ENCODE measurements around the gene YWHAE. TPM values are rescaled to one million over a fixed set of nuclear protein-coding genes. Genes with fewer than 3 reads are reported as not detected.
"Not testable (repeated sequence)": the region's sequence is repeated elsewhere in the genome, so short reads cannot be mapped to it uniquely, and the experiment has no call there.

YWHAE gene
- total RNA-seq, 2 donors from 2014 or later: 411 to 446 TPM

DNA sequence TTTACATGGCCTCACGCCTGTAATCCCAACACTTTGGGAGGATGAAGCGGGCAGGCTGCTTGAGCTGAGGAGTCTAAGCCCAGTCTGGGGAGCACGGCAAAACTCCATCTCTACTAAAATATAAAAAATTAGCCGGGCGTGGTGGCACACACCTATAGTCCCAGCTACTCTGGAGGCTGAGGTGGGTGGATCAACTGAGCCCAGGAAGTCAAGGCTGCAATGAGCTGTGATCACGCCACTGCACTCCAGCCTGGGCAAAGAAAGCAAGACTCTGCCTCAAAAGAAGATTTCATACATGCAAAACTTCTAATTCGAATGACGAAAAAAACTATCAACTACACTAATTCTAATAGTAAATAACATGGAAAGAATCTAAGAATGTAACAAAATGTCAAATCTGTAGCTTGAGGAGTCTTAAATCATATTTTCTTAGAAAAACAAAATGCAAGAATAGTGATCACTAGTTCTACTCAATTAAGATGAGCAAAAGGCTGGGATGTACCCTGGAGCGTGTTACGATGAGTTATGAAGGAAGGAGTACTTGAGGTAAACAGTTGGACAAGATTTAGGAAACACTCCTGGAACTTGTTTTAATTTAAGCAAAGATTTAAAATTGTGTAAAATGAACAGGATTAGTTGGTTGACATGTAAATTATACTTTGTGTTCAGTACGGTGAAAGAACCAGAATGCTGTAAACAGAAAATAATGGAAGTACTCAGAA is 20.7 kb downstream of the YWHAE start:
- ATAC-seq: peak; percentile 16
- intact Hi-C loops (cut with DNase I, micrococcal nuclease): no loop called here
- no peak for DNase-seq

DNA sequence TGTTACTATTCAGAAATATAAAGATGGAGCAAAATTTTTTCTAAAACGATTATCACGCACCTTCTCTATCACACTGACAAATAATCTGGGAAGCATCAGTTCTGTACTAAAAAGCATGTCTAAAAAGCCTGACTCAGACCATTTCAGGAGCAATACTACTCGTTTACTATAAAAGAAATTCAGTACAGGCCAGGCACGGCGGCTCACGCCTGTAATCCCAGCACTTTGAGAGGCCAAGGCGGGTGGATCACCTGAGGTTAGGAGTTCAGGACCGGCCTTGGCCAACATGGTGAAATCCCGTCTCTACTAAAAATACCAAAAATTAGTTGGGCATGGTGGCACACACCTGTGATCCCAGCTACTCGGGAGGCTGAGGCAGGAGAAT is 21.6 kb downstream of the YWHAE start:
- DNase-seq; intact Hi-C loops (cut with DNase I, micrococcal nuclease); ATAC-seq: not testable (repeated sequence)

DNA sequence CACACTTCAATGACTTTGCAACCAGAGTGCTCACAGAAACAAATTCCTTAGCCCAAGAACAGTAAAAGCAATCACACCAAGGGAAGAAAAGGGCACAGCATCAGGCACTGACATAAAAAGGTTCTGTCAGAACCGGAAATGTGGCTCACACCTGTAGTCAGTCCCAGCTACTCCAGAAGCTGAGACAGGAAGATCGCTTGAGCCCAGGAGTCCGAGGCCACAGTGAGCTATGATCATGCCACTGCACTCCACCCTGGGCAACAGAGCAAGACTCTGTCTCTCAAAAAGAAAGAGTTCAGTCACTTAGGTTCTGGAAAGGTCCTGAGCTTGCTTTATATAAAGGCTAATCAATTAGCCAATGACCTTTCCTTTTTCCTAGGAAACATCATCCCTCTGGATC is 22.7 kb downstream of the YWHAE start:
- intact Hi-C loops (cut with DNase I, micrococcal nuclease): no loop called here
- DNase-seq (no peak), ATAC-seq (peak; percentile 54)

DNA sequence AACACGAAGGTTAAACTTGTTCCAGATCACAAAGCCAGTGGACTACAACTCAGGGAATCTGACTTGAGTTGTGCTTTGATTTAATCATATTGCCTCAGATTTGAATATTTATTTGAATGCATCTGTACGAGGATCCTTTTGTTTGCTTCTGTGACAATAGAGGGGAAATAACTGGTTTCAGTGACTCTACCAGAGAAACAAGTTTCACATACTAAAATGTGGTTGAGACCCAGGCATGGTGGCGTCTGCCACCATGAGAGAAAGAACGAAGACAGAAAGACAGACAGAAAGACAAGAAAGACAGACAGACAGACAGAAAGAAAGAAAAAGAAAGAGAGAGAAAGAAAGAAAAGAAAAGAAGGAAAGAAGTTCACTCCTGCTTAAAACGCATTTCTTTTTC is 24.0 kb downstream of the YWHAE start:
- DNase-seq (no peak), ATAC-seq (no peak)
- intact Hi-C loops (cut with DNase I, micrococcal nuclease): no loop called here

DNA sequence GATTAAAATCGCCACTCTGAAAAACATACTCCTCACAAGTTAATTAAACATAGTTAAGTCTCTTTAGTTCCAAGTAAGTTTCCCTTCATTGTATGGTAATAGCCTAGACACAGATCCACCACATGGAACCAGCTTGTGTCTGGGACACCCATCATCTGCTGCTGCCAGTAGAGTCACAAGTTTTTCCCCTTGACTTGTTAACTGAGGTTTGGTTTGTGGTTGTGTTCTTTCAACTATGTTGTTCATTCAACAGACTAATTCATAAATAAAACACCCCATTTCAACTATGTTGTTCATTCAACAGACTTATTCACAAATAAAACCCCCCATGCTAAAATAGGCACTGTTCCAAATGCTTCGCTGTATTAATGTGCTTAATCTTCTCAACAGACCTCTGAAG is 24.4 kb downstream of the YWHAE start:
- ATAC-seq: no peak
- DNase-seq: no peak
- intact Hi-C loops (cut with DNase I, micrococcal nuclease): no loop called here

DNA sequence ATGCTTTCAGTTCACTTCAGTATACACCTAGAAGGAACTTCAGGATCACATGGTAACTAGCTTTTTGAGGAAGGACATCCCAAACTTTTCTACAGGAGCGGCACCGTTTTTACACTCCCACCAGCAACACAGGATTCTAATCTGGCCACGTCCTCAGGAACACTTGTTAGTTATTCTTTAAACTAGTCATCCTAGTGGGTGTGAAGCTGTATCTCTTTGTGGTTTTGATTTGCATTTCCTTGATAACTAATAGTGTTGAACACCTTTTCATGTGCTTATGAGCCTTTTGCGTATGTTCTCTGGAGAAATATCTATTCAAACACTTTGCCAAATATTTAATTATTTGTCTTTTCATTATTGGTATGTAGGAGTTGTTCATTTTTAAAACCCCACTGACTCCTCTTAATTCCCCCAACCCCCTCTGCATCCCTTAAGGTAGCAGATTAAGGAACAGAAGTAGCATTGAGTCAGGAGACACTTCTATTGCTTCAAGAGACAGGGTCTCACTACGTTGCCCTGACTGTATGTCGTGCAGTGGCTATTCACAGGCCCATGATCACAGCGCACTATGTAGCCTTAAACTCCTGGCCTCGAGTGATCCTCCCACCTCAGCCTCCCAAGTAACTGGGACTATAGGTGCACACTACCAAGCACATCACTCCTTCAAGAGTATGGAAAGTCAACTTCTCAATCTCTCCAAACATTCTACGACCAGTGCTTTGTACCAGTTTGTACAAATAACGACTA is 25.4 kb downstream of the YWHAE start:
- intact Hi-C loops (cut with DNase I, micrococcal nuclease): no loop called here
- no peak for DNase-seq
- no peak for ATAC-seq

DNA sequence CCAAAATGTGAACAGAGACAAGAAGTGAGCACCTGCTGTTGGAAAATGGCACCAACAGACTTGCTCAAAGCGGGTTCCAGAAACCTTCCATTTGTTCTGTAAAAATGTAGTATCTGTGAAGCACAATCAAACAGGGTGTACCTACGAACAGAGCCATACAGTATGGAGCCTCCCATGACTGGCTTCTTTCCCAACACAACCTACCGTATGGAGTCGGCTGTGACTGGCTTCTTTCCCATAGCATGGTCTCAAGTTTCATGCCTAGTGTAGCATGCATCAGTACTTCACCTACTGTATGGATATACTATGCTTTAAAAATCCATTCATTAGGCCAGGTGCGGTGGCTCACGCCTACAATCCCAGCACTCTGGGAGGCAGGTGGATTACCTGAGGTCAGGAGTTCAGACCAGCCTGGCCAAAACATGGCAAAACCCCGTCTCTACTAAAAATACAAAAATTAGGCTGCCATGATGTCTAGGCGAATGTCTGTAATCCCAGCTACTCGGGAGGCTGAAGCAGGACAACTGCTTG is 26.2 kb downstream of the YWHAE start:
- intact Hi-C loops (cut with DNase I, micrococcal nuclease): no loop called here
- no peak for ATAC-seq
- no peak for DNase-seq

DNA sequence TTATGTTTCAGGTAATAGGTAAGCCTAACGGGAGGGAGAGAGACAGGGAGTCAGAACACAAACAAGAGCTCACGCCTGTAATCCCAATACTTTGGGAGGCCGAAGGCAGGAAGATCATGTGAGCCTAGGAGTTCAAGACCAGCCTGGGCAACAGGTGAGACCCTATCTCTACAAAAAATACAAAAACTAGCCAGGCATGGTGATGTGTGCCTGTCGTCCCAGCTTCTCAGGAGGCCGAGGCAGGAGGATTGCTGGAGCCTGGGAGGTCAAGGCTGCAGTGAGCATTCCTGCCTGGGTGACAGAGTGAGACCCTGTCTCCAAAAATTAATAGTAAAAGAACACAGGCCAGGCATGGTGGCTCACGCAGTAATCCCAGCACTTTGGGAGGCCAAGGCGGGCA is 27.4 kb downstream of the YWHAE start:
- intact Hi-C loops (cut with DNase I, micrococcal nuclease): no loop called here
- no peak for DNase-seq
- no peak for ATAC-seq

DNA sequence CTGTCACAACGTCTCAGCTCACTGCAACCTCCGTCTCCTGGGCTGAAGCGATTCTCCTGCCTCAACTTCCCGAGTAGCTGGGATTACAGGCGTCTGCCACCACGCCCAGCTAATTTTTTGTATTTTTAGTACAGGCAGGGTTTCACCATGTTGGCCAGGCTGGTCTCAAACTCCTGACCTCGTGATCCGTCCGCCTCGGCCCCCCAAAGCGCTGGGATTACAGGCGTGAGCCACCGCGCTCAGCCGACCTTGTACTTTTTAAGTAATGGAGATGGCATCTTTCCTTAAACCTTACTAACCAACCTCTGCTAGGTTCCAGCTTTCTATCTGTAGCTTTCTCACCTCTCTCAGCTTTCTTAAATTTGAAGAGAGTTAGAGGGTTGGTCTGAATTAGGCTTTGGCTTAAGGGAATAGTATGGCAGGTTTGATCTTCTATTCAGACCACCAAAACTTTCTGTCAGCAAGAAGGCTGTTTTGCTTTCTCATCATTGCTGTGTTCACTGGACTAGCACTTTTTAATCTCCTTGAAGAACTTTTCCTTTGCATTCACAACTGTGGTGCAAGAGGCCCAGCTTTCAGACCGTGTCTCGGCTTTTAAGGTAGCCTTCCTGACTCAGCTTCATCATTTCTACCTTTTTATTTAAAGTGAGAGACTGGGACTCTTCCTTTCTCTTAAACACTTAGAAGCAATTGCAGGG is 28.0 kb downstream of the YWHAE start:
- DNase-seq: no peak
- intact Hi-C loops (cut with DNase I, micrococcal nuclease): no loop called here

DNA sequence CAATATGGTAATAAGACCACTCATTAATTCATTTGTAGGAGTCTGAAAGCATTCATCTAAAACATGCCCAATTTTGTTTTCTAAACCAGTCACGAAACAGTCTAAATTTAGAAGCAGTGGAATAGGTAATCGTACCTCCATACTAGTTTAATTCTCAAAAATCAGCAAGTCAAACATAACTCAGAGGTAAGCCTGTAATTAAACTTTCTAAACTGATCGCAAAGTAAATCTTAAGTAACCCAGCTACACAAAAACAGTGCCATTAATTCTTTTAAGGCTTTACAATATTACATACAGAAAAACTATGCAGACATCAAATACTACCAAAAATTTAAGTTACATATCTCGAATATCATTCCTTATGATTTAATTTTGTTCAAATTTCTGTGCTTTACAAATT is 31.4 kb downstream of the YWHAE start:
- DNase-seq (no peak), ATAC-seq (no peak)
- intact Hi-C loops (cut with DNase I, micrococcal nuclease): loop anchor here in 1 of 2 donors (10.0 kb wide), 2 partner anchors 86 to 146 kb away; partner anchors contain the start of genes CRK and INPP5K

More for the DNA sequence above, 28.0 kb downstream of the YWHAE start:
- ATAC-seq: no peak

DNA sequence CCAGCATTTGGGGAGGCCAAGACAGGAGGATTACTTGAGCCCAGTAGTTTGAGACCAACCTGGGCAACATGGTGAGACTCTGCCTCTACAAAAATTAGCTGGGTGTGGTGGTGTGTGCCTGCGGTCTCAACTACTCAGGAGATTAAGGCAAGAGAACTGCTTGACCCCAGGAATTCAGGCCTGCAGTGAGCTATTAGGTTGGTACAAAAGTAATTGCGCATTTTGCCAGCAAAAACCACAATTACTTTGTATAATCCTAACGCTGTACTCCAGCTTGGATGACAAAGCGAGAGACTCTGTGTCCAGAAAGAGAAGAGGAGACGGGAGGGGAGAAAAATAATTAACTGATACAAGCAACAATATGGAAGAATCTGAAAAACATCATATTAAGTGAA is 32.7 kb downstream of the YWHAE start:
- intact Hi-C loops (cut with DNase I, micrococcal nuclease): loop anchor here in 1 of 2 donors (10.0 kb wide), 2 partner anchors 87 to 147 kb away; partner anchors contain the start of genes CRK and INPP5K
- ATAC-seq (no peak), DNase-seq (no peak)

DNA sequence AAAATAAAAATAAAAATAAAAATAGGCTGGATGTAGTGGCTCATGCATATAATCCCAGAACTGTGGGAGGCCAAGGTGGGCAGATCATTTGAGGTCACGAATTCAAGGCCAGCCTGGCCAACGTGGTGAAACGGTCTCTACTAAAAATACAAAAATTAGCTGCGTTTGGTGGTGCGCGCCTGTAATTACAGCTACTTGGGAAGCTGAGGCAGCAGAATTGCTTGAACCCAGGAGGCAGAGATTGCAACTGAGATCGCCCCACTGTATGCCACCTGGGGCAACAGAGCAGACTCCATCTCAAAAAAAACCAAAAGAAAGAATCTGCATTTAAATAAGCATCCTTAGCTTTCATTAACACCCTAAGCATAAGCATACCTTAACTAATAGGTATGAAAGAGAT is 33.8 kb downstream of the YWHAE start:
- no peak for DNase-seq
- intact Hi-C loops (cut with DNase I, micrococcal nuclease): loop anchor here in 1 of 2 donors (10.0 kb wide), 2 partner anchors 89 to 149 kb away; partner anchors contain the start of genes CRK and INPP5K
- ATAC-seq: no peak

DNA sequence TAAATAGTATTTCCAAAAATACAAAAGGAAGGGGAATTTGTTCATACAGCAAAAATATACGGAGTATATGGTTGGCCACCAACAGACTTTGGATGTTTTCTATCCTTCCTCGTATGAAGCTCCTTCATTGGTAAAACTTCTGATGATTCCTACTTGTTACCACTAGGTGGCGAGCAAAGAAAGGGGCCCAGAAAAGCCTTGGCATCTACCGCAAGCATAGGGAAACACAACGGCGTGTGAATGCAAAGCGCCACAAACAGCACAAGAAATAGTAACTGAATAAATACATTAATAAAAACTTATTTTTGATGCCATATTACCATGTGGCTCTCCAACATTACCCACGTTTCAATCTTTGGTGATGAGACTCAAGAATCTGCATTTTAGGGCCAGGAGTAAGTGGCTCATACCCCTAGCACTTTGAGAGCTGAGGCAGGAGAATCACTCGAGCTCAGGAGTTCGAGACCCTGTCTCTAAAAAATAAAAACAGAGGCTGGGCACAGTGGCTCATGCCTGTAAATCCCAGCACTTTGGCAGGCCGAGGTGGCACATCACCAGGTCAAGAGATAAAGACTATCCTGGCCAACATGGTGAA is 34.5 kb downstream of the YWHAE start:
- intact Hi-C loops (cut with DNase I, micrococcal nuclease): loop anchor here in 1 of 2 donors (10.0 kb wide), 2 partner anchors 89 to 149 kb away; partner anchors contain the start of genes CRK and INPP5K
- DNase-seq: peak; percentile 41 to 47
- peak; percentile 86 for ATAC-seq

DNA sequence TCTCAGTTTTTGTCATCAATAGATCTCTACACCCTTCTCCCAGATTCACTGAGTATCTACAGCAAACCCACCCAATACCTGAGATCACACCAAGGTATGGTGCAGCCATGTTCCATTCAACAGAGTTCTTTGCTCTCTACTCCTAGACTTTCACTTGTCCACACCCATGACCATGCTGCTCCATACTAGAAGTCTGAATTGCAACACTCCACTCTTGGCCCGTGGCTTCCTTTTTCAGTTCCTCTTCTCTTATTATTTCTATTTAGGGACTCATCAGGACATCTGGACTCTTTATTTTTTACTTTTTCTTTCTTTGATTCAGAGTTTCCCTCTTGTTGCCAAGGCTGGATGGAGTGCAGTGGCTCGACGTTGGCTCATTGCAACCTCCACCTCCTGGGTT is 37.1 kb downstream of the YWHAE start:
- intact Hi-C loops (cut with DNase I, micrococcal nuclease): loop anchor here in 1 of 2 donors (10.0 kb wide), 2 partner anchors 92 to 152 kb away; partner anchors contain the start of genes CRK and INPP5K
- no peak for DNase-seq

DNA sequence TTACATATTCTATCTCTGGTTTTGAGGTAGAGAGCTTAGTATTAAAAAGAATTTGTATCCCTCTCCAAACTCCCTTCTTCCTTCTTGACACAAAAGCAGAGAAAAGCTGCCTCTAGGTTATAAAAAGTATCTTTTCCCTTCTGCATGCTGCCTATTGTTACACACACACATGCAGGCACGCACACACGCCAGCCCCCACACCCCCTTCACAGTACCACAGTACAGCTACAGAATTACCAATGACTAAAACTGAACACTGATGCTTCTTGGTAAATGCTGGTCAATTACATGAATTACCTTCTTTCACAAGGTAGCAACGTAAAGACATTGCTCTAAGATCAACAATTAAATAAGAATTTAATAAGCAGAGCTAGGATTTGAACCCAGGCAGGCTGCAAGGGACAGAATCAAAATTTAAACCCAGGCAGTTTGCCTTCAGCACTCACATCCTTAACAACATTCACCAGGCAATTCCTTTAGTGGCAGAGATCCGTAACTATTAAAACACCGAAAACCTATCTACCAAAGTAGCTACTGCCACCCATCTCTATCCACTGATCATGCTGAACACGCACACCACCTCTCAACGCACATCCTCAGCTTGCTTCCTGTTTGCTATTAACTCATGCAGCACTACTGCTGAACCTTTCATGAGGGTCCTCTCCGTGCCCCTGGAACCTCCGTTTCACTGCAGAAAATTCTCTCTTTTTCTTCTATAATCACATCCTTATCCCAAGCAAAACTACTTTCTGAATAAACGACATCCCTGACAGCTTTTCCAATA is 37.8 kb downstream of the YWHAE start:
- no peak for ATAC-seq
- no peak for DNase-seq
- intact Hi-C loops (cut with DNase I, micrococcal nuclease): loop anchor here in 1 of 2 donors (10.0 kb wide), 2 partner anchors 93 to 153 kb away; partner anchors contain the start of genes CRK and INPP5K

More for the DNA sequence above, 37.1 kb downstream of the YWHAE start:
- ATAC-seq: peak; percentile 50

DNA sequence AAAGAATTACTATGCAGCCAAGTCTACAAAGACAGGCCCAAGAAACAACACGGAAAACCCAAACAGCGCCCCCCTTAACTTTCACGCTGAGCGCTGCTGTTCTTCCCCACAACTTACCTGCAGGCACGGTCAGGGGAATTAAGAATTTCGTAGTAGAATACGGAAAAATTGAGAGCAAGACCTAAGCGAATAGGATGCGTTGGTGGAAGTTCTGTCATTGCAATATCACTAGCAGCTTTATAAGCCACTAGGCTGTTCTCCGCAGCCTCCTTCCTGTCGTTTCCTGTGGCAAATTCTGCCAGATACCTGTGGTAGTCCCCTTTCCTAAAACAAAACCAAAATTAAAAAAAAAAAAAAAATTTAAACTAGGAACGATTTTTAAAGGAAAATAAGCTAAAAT is 39.0 kb downstream of the YWHAE start:
- no peak for DNase-seq
- intact Hi-C loops (cut with DNase I, micrococcal nuclease): loop anchor here in 1 of 2 donors (10.0 kb wide), 2 partner anchors 94 to 154 kb away; partner anchors contain the start of genes CRK and INPP5K

DNA sequence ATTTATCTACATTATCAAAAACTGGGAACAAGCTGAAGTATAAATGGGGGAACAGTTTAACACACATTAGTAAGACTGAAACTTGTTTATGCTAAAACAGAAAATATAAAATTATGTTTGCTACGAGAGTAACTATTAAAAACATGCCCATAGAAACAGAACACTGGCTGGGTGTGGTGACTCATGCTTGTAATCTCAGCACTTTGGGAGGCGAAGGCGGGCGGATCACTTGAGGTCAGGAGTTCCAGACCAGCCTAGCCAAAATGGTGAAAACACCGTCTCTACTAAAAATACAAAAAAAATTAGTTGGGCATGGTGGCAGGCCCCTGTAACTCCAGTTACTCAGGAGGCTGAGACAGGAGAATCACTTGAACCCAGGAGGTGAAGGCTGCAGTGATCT is 39.7 kb downstream of the YWHAE start:
- intact Hi-C loops (cut with DNase I, micrococcal nuclease): loop anchor here in 1 of 2 donors (10.0 kb wide), 2 partner anchors 94 to 154 kb away; partner anchors contain the start of genes CRK and INPP5K
- ATAC-seq, DNase-seq: not testable (repeated sequence)

More for the DNA sequence above, 39.0 kb downstream of the YWHAE start:
- ATAC-seq: no peak

DNA sequence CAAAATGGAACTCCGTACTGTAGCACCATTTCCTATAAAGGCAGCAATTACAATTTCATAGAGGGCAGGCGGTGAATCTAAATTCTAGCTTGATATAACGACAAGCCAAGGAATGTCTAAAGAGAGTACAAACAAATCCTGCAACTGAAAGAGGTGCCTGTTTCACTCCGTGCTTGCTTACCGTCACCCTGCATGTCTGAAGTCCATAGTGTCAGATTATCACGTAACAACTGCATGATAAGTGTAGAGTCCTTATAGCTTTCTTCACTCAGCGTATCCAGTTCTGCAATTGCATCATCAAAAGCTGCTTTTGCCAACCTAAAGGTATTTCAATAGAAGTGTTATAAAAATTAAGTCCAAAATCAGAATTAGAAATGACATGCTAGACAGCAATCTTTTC is 46.0 kb downstream of the YWHAE start:
- DNase-seq (no peak), ATAC-seq (no peak)
- intact Hi-C loops (cut with DNase I, micrococcal nuclease): no loop called here

Data from left colon (tissue), 2 donors.